K562 (cell line): ENCODE data around the gene EML5. TPM values are rescaled to one million over a fixed set of nuclear protein-coding genes. Genes with fewer than 3 reads are reported as not detected.

Source experiments
- ATAC-seq: fragments of 200-7000 bp; cut with Tn5 transposase; 3 replicates; pipeline ENCODE4 v1.9.1; 2020; ENCODE audit warnings: moderate library complexity
- BruUV-seq: library from RNA; stranded (reverse); fragments of 400-500 nt; replicated peaks from 2 replicates; lab custom pipeline; 2021; lab: Mats Ljungman, UMichigan
- CTCF ChIA-PET: fragments of 300-600 bp; formaldehyde crosslinking; extraction: SDS; loops from one replicate; lab custom pipeline; 2021; ENCODE audit warnings: low intra/inter-chr PET ratio; lab: Yijun Ruan, JAX
- POLR2A ChIA-PET: fragments of 300-600, 350-650 bp; sonication (Branson Sonifier 250); formaldehyde crosslinking; extraction: SDS; loops from one replicate; lab custom pipeline; 2021; ENCODE audit warnings: antibody characterized with exemption, inconsistent platforms; lab: Yijun Ruan, JAX
- DNase-seq, 4 experiments: peaks; one replicate each; pipeline versions ENCODE4 v3.0.0 to v3.0.0-alpha.2; 2011 to 2018; ENCODE audit warnings: low spot score in 3 of 4, mixed read lengths in 3 of 4; ENCODE audit errors: extremely low read depth in 1 of 4
- FAIRE-seq: peaks from 2 replicates; lab custom pipeline; 2011; peaks lifted over from hg19 to GRCh38; lab: Jason Lieb, UNC
- H2AFZ ChIP-seq: 2 replicates; pipeline ENCODE4 v1.6.0; 2011; ENCODE audit warnings: low read depth, low read length, control low read depth, inconsistent platforms
- H3K27ac ChIP-seq: fragments of 200-600 bp; 3 replicates; pipeline ENCODE4 v1.8.0; 2011; ENCODE audit warnings: low read depth, mild to moderate bottlenecking, control low read depth, inconsistent platforms, low read length, moderate library complexity, mixed read lengths; ENCODE audit errors: extremely low read depth
- H3K27me3 ChIP-seq, 2 experiments: fragments of 300-600 bp in 1 of 2; 2 replicates in 1 of 2; 3 replicates in 1 of 2; pipeline versions ENCODE4 v1.6.0 to v1.8.0; 2011; ENCODE audit warnings: inconsistent platforms in 2 of 2, low read length in 2 of 2, mild to moderate bottlenecking in 1 of 2, mixed read lengths in 1 of 2, moderate library complexity in 1 of 2; ENCODE audit not compliant: control insufficient read depth in 2 of 2, insufficient read depth in 2 of 2
- H3K36me3 ChIP-seq: fragments of 300-600 bp; 3 replicates; pipeline ENCODE4 v1.8.0; 2011; ENCODE audit warnings: mild to moderate bottlenecking, low read length, inconsistent platforms; ENCODE audit not compliant: control insufficient read depth, insufficient read depth
- H3K4me1 ChIP-seq, 2 experiments: fragments of 200-600 bp in 1 of 2; replicated peaks in 1 of 2; 2 replicates in 1 of 2; 3 replicates in 1 of 2; pipeline versions ENCODE4 v1.5.1 to v1.8.0; 2011; ENCODE audit warnings: inconsistent platforms in 2 of 2, low read length in 2 of 2, mild to moderate bottlenecking in 1 of 2, mixed read lengths in 1 of 2, moderate library complexity in 1 of 2; ENCODE audit not compliant: control insufficient read depth in 2 of 2, insufficient read depth in 2 of 2
- H3K4me2 ChIP-seq: 2 replicates; pipeline ENCODE4 v1.6.1; 2011; ENCODE audit warnings: low read length, control low read depth, inconsistent platforms, mixed read lengths; ENCODE audit not compliant: insufficient read depth
- H3K4me3 ChIP-seq: fragments of 200-600 bp; sonication (generic), shearing (Covaris generic); 2 replicates; pipeline ENCODE4 v1.5.1; 2016; ENCODE audit warnings: control low read depth, inconsistent platforms
- H3K79me2 ChIP-seq: fragments of 200-600 bp; 3 replicates; pipeline ENCODE4 v1.8.0; 2011; ENCODE audit warnings: low read length, inconsistent platforms; ENCODE audit not compliant: control insufficient read depth, insufficient read depth
- H3K9ac ChIP-seq, 2 experiments: 2 replicates each; pipeline versions ENCODE4 v1.6.0 to v1.6.1; 2011; ENCODE audit warnings: low read depth in 2 of 2, low read length in 2 of 2, control low read depth in 1 of 2, inconsistent platforms in 1 of 2, mild to moderate bottlenecking in 1 of 2, mixed read lengths in 1 of 2; ENCODE audit not compliant: insufficient read depth in 1 of 2
- H3K9me1 ChIP-seq: one replicate; pipeline ENCODE4 v1.6.0; 2011; ENCODE audit warnings: inconsistent platforms, mild to moderate bottlenecking, low read length, moderate library complexity; ENCODE audit not compliant: control insufficient read depth, insufficient read depth
- H3K9me3 ChIP-seq: replicated peaks from 2 replicates; pipeline ENCODE4 v1.5.1; 2011; ENCODE audit warnings: low read depth, low read length, inconsistent platforms; ENCODE audit not compliant: control insufficient read depth, insufficient read depth
- H4K20me1 ChIP-seq: replicated peaks from 2 replicates; pipeline ENCODE4 v1.6.1; 2011; ENCODE audit warnings: low read length, inconsistent platforms, mixed read lengths; ENCODE audit not compliant: control insufficient read depth, insufficient read depth
- RAD21 ChIP-seq, 2 experiments: fragments of 250-450 bp in 1 of 2; fragments of 450-650 bp in 1 of 2; sonication (Bioruptor Pico) in 1 of 2; formaldehyde crosslinking in 1 of 2; IDR thresholded peaks in 1 of 2; conservative IDR thresholded peaks in 1 of 2; 2 replicates each; pipeline versions ENCODE4 v1.4.0 to v1.8.0; 2020 to 2022; ENCODE audit warnings: mild to moderate bottlenecking in 2 of 2, moderate library complexity in 1 of 2
- WGBS: fragments of 100-300 bp; shearing (Covaris generic); methylation state at CpG from one replicate; pipeline ENCODE4 v1.1.6; 2016; ENCODE audit warnings: low coverage, mixed read lengths; ENCODE audit not compliant: insufficient coverage; ENCODE audit errors: missing lambda C conversion rate; 5-methylcytosine and 5-hydroxymethylcytosine counted together
- in situ Hi-C: fragments of 300-500 bp; cut with MboI; formaldehyde crosslinking; loops from 4 replicates; pipeline ENCODE4 v1.15.0; 2018; ENCODE audit warnings: inconsistent platforms, mixed read lengths
- intact Hi-C: fragments of 100-400 bp; cut with micrococcal nuclease; formaldehyde crosslinking; loops from 2 replicates; pipeline ENCODE4 v1.14.2; 2022
- polyA plus RNA-seq, 8 experiments: library from polyadenylated mRNA; depleted of rRNA in 4 of 8; stranded (reverse) in 5 of 8; unstranded in 3 of 8; fragments of >200 nt; fragmentation: Nextera tagmentation in 2 of 8; fragmentation: Illumina TruSeq in 1 of 8; extraction: Ambion mirVana in 2 of 8; extraction: Trizol in 1 of 8; gene quantifications; 2 replicates each; pipeline versions ENCODE4 v1.2.1 to v1.2.3, GENCODE V29; 2011 to 2014; ENCODE audit warnings: inconsistent platforms in 1 of 8, missing spikeins in 1 of 8
- total RNA-seq, 7 experiments: library from RNA; depleted of rRNA in 6 of 7; stranded (reverse); fragments of >200 nt in 6 of 7; fragmentation: Illumina TruSeq in 2 of 7; extraction: Trizol in 2 of 7; gene quantifications; 2 replicates each; pipeline versions ENCODE4 v1.2.1 to v1.2.3, GENCODE V29; 2011 to 2021; ENCODE audit warnings: low replicate concordance in 1 of 7
- TF ChIP-seq, protein P1 (sequence below): IDR thresholded peaks from 2 replicates; pipeline ENCODE4 v1.6.1; 2016; ENCODE audit warnings: missing genetic modification characterization, missing compliant biosample characterization
- TF ChIP-seq, protein P2 (sequence below), 2 experiments: fragments of 450-650 bp; formaldehyde crosslinking in 1 of 2; IDR thresholded peaks; 2 replicates each; pipeline versions ENCODE4 v1.4.0 to v1.6.1; 2014 to 2020; ENCODE audit warnings: mild to moderate bottlenecking in 2 of 2, borderline replicate concordance in 1 of 2, low read depth in 1 of 2
- TF ChIP-seq, protein P3 (sequence below), 3 experiments: IDR thresholded peaks in 2 of 3; conservative IDR thresholded peaks in 1 of 3; 2 replicates each; pipeline ENCODE4 v1.5.1; 2011 to 2012; ENCODE audit warnings: low read length in 3 of 3, mild to moderate bottlenecking in 3 of 3, control low read depth in 2 of 3, improper control_type of control experiment in 1 of 3, inconsistent platforms in 1 of 3, low read depth in 1 of 3, mixed read lengths in 1 of 3, moderate library complexity in 1 of 3; ENCODE audit not compliant: insufficient read depth in 2 of 3

EML5 gene
- total and polyA plus RNA-seq, 9 of the 15 experiments (the other 6 are each of a cell fraction or from before 2014, with no cell fraction given), result 0.06 to 0.34 (median 0.22) TPM

DNA sequence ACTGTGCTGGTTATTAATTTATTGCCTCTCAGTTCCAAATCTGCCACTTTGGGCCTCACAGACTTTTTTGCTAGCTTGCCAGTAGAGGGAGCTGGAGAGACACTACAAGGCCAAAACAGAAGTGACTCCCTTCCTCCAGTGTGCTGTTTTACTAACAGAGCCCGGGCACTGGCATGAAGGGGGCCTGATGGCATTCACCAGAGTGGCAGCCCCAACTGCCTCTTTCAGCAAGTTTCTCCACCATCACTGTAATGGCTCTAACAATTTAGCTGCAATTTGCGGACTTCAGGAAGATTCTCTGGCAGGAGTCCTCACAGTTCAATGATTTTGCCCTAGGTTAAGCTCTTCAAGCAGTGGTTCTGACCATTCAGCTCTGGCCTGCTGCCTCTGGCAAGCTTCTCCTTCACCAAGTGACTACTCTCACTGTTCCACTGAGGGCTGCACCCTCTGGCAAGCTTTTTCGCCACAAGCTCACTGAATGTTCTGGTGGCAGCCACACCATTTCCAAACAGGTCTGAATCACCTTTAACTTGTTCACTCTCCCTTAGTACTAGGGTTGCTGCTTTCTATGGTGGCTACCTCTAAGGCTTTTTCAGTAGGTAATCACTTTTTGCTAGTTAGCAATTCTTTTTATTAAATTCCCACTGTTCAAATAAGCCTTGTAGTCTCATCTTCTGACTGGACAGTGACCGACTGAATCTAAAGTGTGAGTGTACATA is 125.0 kb downstream of the EML5 start:
- H3K4me3 ChIP-seq, result no peak overlapping the region
- 3% methylated on average over 4 of the region's 4 CpGs for WGBS
- POLR2A ChIA-PET, result interaction anchor here (0.7 to 1.2 kb wide), 2 partner anchors 10 to 504 kb away, joined by 3 to 4 read pairs; no protein-coding TSS in a partner anchor
- H2AFZ ChIP-seq, result no peak overlapping the region
- intact Hi-C loops, result loop anchor here (1.0 to 2.0 kb wide), 3 partner anchors 125 to 346 kb away; partner anchors contain the start of gene EML5
- no peaks in the 10 kb centered on the region; a peak in 1 of 5 replicates for H3K4me1 ChIP-seq
- H3K27ac ChIP-seq, result no peak overlapping the region
- BruUV-seq, result no TSS peak
- no peaks in the 10 kb centered on the region for H3K9me1 ChIP-seq
- H3K79me2 ChIP-seq, result no peaks in the 10 kb centered on the region
- in situ Hi-C loops, result loop anchor here (25.0 kb wide), 1 partner anchor 345 kb away; no protein-coding TSS in a partner anchor
- peak; percentile 25 to 72 (median 38) for DNase-seq
- no peak for FAIRE-seq
- H3K9me3 ChIP-seq, result no peaks in the 10 kb centered on the region
- peak; percentile 90 for ATAC-seq
- H3K4me2 ChIP-seq, result no peak overlapping the region
- CTCF ChIA-PET, result interaction anchor here (0.5 to 1.3 kb wide), 3 partner anchors 201 to 1459 kb away, joined by 3 to 12 read pairs (median 3); no protein-coding TSS in a partner anchor
- no peak overlapping the region for H3K9ac ChIP-seq
- H3K27me3 ChIP-seq, result no peaks in the 10 kb centered on the region
- no peaks in the 10 kb centered on the region for H4K20me1 ChIP-seq
- no peaks in the 10 kb centered on the region for H3K36me3 ChIP-seq
- TF ChIP-seq RAD21 (CRISPR knock-in tag; conservative IDR thresholded peaks at IDR 0.05 in 1 of 2, IDR thresholded peaks at IDR 0.05 in 1 of 2), result peak; percentile 74 to 80
- TF ChIP-seq, protein P1, sequence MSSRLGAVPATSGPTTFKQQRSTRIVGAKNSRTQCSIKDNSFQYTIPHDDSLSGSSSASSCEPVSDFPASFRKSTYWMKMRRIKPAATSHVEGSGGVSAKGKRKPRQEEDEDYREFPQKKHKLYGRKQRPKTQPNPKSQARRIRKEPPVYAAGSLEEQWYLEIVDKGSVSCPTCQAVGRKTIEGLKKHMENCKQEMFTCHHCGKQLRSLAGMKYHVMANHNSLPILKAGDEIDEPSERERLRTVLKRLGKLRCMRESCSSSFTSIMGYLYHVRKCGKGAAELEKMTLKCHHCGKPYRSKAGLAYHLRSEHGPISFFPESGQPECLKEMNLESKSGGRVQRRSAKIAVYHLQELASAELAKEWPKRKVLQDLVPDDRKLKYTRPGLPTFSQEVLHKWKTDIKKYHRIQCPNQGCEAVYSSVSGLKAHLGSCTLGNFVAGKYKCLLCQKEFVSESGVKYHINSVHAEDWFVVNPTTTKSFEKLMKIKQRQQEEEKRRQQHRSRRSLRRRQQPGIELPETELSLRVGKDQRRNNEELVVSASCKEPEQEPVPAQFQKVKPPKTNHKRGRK (tag), result no peak
- TF ChIP-seq, protein P2, sequence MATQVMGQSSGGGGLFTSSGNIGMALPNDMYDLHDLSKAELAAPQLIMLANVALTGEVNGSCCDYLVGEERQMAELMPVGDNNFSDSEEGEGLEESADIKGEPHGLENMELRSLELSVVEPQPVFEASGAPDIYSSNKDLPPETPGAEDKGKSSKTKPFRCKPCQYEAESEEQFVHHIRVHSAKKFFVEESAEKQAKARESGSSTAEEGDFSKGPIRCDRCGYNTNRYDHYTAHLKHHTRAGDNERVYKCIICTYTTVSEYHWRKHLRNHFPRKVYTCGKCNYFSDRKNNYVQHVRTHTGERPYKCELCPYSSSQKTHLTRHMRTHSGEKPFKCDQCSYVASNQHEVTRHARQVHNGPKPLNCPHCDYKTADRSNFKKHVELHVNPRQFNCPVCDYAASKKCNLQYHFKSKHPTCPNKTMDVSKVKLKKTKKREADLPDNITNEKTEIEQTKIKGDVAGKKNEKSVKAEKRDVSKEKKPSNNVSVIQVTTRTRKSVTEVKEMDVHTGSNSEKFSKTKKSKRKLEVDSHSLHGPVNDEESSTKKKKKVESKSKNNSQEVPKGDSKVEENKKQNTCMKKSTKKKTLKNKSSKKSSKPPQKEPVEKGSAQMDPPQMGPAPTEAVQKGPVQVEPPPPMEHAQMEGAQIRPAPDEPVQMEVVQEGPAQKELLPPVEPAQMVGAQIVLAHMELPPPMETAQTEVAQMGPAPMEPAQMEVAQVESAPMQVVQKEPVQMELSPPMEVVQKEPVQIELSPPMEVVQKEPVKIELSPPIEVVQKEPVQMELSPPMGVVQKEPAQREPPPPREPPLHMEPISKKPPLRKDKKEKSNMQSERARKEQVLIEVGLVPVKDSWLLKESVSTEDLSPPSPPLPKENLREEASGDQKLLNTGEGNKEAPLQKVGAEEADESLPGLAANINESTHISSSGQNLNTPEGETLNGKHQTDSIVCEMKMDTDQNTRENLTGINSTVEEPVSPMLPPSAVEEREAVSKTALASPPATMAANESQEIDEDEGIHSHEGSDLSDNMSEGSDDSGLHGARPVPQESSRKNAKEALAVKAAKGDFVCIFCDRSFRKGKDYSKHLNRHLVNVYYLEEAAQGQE (IDR thresholded peaks at IDR 0.05; ENCODE audit: borderline replicate concordance), result peak; percentile 62; the same call in 1 of the 2 replicates
- TF ChIP-seq, protein P2 (CRISPR knock-in tag; IDR thresholded peaks at IDR 0.05; ENCODE audit: low read depth), result no peak
- TF ChIP-seq, protein P3, sequence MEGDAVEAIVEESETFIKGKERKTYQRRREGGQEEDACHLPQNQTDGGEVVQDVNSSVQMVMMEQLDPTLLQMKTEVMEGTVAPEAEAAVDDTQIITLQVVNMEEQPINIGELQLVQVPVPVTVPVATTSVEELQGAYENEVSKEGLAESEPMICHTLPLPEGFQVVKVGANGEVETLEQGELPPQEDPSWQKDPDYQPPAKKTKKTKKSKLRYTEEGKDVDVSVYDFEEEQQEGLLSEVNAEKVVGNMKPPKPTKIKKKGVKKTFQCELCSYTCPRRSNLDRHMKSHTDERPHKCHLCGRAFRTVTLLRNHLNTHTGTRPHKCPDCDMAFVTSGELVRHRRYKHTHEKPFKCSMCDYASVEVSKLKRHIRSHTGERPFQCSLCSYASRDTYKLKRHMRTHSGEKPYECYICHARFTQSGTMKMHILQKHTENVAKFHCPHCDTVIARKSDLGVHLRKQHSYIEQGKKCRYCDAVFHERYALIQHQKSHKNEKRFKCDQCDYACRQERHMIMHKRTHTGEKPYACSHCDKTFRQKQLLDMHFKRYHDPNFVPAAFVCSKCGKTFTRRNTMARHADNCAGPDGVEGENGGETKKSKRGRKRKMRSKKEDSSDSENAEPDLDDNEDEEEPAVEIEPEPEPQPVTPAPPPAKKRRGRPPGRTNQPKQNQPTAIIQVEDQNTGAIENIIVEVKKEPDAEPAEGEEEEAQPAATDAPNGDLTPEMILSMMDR (IDR thresholded peaks at IDR 0.05 in 2 of 3, conservative IDR thresholded peaks at IDR 0.05 in 1 of 3; ENCODE audit: insufficient read depth in 2 of 3, low read depth in 1 of 3, low read length in 3 of 3), result peak; percentile 70 to 75 (median 74)
